Sciatic nerve (tissue), 1 donor: ENCODE results near the gene RPGRIP1. TPM values are rescaled to one million over a fixed set of nuclear protein-coding genes. Genes with fewer than 3 reads are reported as not detected.

Source experiments
- total RNA-seq: library from RNA; stranded (reverse); fragmentation: NEBNext Ultra II Directional; extraction: Animal tissue kit (Norgen Biotek cat#: 25700); gene quantifications from one replicate; pipeline ENCODE4 v1.2.1, GENCODE V29; 2021
- donor health status: DM: no; HTN: no; CAD: no.

The RPGRIP1 gene
- total RNA-seq, 1 donor from 2014 or later, result 0.45 TPM

Other genes starting within 250 kb of the RPGRIP1 start
- 0.49 TPM for gene TPPP2, start 249.9 kb upstream of the RPGRIP1 start, total RNA-seq
- not detected for gene RNASE13, start 245.3 kb upstream of the RPGRIP1 start, total RNA-seq
- gene RNASE7, start 237.7 kb upstream of the RPGRIP1 start, total RNA-seq, result not detected
- not detected for gene RNASE8, start 222.3 kb upstream of the RPGRIP1 start, total RNA-seq
- gene ARHGEF40, start 209.8 kb upstream of the RPGRIP1 start, total RNA-seq, result 91.1 TPM
- gene ZNF219, start 181.4 kb upstream of the RPGRIP1 start, total RNA-seq, result 43.2 TPM
- gene TMEM253, start 179.0 kb upstream of the RPGRIP1 start, total RNA-seq, result 0.62 TPM
- not detected for gene OR5AU1, start 124.0 kb upstream of the RPGRIP1 start, total RNA-seq
- 395 TPM for gene HNRNPC, start 10.6 kb upstream of the RPGRIP1 start, total RNA-seq
- 59.1 TPM for gene SUPT16H, start 103.9 kb downstream of the RPGRIP1 start, total RNA-seq
- gene CHD8, start 176.0 kb downstream of the RPGRIP1 start, total RNA-seq, result 78.9 TPM
- gene RAB2B, start 196.9 kb downstream of the RPGRIP1 start, total RNA-seq, result 41.0 TPM
- 60.0 TPM for gene TOX4, start 197.1 kb downstream of the RPGRIP1 start, total RNA-seq
- gene METTL3, start 231.3 kb downstream of the RPGRIP1 start, total RNA-seq, result 43.3 TPM
- 16.3 TPM for gene SALL2, start 246.3 kb downstream of the RPGRIP1 start, total RNA-seq